Neural cell (in vitro differentiated cells): ENCODE measurements around the gene NREP. TPM values are rescaled to one million over a fixed set of nuclear protein-coding genes. Genes with fewer than 3 reads are reported as not detected.

Source experiments
- H2AFZ ChIP-seq: fragments of 200-600, 300-800 bp; sonication (generic), shearing (Covaris generic); 2 replicates; pipeline ENCODE4 v1.6.0; 2014; ENCODE audit warnings: low read depth, mild to moderate bottlenecking, antibody characterized with exemption, low read length, moderate library complexity
- H3F3A ChIP-seq: fragments of 200-600 bp; shearing (Covaris generic); 2 replicates; pipeline ENCODE4 v1.6.1; 2016; ENCODE audit warnings: mild to moderate bottlenecking, moderate library complexity, mixed read lengths, antibody characterized with exemption, low read length; ENCODE audit not compliant: insufficient read depth, poor library complexity, severe bottlenecking
- H3K27ac ChIP-seq: fragments of 200-600, 300-800 bp; sonication (generic), shearing (Covaris generic); 2 replicates; pipeline ENCODE4 v1.5.1; 2014; ENCODE audit warnings: mild to moderate bottlenecking, low read length, moderate library complexity
- H3K27me3 ChIP-seq: fragments of 300-800, 200-600 bp; sonication (generic), shearing (Covaris generic); 2 replicates; pipeline ENCODE4 v1.6.0; 2014; ENCODE audit warnings: mild to moderate bottlenecking, low read depth, low read length, moderate library complexity; ENCODE audit not compliant: insufficient read depth
- H3K36me3 ChIP-seq: fragments of 300-800, 200-600 bp; sonication (generic), shearing (Covaris generic); 2 replicates; pipeline ENCODE4 v1.5.1; 2014; ENCODE audit warnings: mild to moderate bottlenecking, antibody characterized with exemption, low read length, moderate library complexity; ENCODE audit not compliant: insufficient read depth
- H3K4me2 ChIP-seq: fragments of 300-800, 200-600 bp; sonication (generic), shearing (Covaris generic); 2 replicates; pipeline ENCODE4 v1.6.0; 2014; ENCODE audit warnings: mild to moderate bottlenecking, low read length
- H3K4me3 ChIP-seq: fragments of 300-800, 200-600 bp; sonication (generic), shearing (Covaris generic); 2 replicates; pipeline ENCODE4 v1.5.1; 2014; ENCODE audit warnings: mild to moderate bottlenecking, low read length, moderate library complexity
- H3K79me2 ChIP-seq: fragments of 200-600 bp; shearing (Covaris generic); replicated peaks from 2 replicates; pipeline ENCODE4 v1.6.0; 2014; ENCODE audit warnings: mild to moderate bottlenecking, low read length, moderate library complexity; ENCODE audit not compliant: insufficient read depth
- H3K9ac ChIP-seq: fragments of 300-800, 200-600 bp; sonication (generic), shearing (Covaris generic); 2 replicates; pipeline ENCODE4 v1.6.1; 2016; ENCODE audit warnings: mild to moderate bottlenecking, low read length, mixed read lengths
- H3K9me2 ChIP-seq: fragments of 200-600 bp; shearing (Covaris generic); 2 replicates; pipeline ENCODE4 v1.6.1; 2016; ENCODE audit warnings: mild to moderate bottlenecking, low read length, mixed read lengths; ENCODE audit not compliant: insufficient read depth
- H3K9me3 ChIP-seq: fragments of 200-600, 300-800 bp; sonication (generic), shearing (Covaris generic); 2 replicates; pipeline ENCODE4 v1.6.1; 2016; ENCODE audit warnings: mild to moderate bottlenecking, mixed run types, low read length, moderate library complexity, mixed read lengths
- H4K20me1 ChIP-seq: fragments of 200-600 bp; shearing (Covaris generic); 2 replicates; pipeline ENCODE4 v1.6.1; 2016; ENCODE audit warnings: mild to moderate bottlenecking, mixed run types; ENCODE audit not compliant: insufficient read depth
- EP300 ChIP-seq: fragments of 450-650 bp; conservative IDR thresholded peaks from 2 replicates; pipeline ENCODE4 v1.6.1; 2014; ENCODE audit warnings: antibody characterized with exemption, mild to moderate bottlenecking, moderate library complexity; ENCODE audit not compliant: poor library complexity, severe bottlenecking
- EZH2 ChIP-seq: fragments of 200-600, 300-800 bp; shearing (Covaris generic), sonication (generic); IDR thresholded peaks from 2 replicates; pipeline ENCODE4 v1.6.1; 2014; ENCODE audit warnings: antibody characterized with exemption, low read length, borderline replicate concordance, mild to moderate bottlenecking; ENCODE audit not compliant: insufficient read depth, poor library complexity, severe bottlenecking
- MXI1 ChIP-seq: fragments of 450-650 bp; conservative IDR thresholded peaks from 2 replicates; pipeline ENCODE4 v1.6.1; 2014; ENCODE audit warnings: antibody characterized with exemption, mild to moderate bottlenecking; ENCODE audit not compliant: poor library complexity, severe bottlenecking
- POLR2AphosphoS5 ChIP-seq: IDR thresholded peaks from 2 replicates; pipeline ENCODE4 v1.6.1; 2012
- RAD21 ChIP-seq: fragments of 450-650 bp; conservative IDR thresholded peaks from 2 replicates; pipeline ENCODE4 v1.6.1; 2014; ENCODE audit warnings: antibody characterized with exemption, mild to moderate bottlenecking, moderate library complexity
- SMC3 ChIP-seq: fragments of 450-650 bp; conservative IDR thresholded peaks from 2 replicates; pipeline ENCODE4 v1.6.1; 2014; ENCODE audit warnings: antibody characterized with exemption, mild to moderate bottlenecking, moderate library complexity; ENCODE audit not compliant: poor library complexity
- TAF1 ChIP-seq: IDR thresholded peaks from 2 replicates; pipeline ENCODE4 v1.6.1; 2012; ENCODE audit warnings: low read depth
- polyA plus RNA-seq: library from polyadenylated mRNA; depleted of rRNA; stranded (reverse); fragments of >200 nt; gene quantifications from 2 replicates; pipeline ENCODE4 v1.2.3, GENCODE V29; 2014
- TF ChIP-seq, protein P1 (sequence below): IDR thresholded peaks from 2 replicates; pipeline ENCODE4 v1.6.1; 2012; ENCODE audit warnings: borderline replicate concordance
- TF ChIP-seq, protein P2 (sequence below): fragments of 450-650 bp; IDR thresholded peaks from 2 replicates; pipeline ENCODE4 v1.5.1; 2014; ENCODE audit warnings: antibody characterized with exemption, mild to moderate bottlenecking, moderate library complexity; ENCODE audit not compliant: poor library complexity, severe bottlenecking

NREP gene
- polyA plus RNA-seq, 1 donor from 2014 or later, result 3,807 TPM

- no peak overlapping the region for H3K9ac ChIP-seq
- no peaks in the 10 kb centered on the region for H3K9me3 ChIP-seq
- no peak overlapping the region for H3K4me2 ChIP-seq
- no peaks in the 10 kb centered on the region for H3K27me3 ChIP-seq
- peaks cover 12% of the 10 kb centered on the region for H3K36me3 ChIP-seq
- peaks cover 98% of the 10 kb centered on the region for H3K79me2 ChIP-seq
- H4K20me1 ChIP-seq, result peaks cover 21% of the 10 kb centered on the region
- H3F3A ChIP-seq, result no peaks in the 10 kb centered on the region
- TF ChIP-seq, protein P1, sequence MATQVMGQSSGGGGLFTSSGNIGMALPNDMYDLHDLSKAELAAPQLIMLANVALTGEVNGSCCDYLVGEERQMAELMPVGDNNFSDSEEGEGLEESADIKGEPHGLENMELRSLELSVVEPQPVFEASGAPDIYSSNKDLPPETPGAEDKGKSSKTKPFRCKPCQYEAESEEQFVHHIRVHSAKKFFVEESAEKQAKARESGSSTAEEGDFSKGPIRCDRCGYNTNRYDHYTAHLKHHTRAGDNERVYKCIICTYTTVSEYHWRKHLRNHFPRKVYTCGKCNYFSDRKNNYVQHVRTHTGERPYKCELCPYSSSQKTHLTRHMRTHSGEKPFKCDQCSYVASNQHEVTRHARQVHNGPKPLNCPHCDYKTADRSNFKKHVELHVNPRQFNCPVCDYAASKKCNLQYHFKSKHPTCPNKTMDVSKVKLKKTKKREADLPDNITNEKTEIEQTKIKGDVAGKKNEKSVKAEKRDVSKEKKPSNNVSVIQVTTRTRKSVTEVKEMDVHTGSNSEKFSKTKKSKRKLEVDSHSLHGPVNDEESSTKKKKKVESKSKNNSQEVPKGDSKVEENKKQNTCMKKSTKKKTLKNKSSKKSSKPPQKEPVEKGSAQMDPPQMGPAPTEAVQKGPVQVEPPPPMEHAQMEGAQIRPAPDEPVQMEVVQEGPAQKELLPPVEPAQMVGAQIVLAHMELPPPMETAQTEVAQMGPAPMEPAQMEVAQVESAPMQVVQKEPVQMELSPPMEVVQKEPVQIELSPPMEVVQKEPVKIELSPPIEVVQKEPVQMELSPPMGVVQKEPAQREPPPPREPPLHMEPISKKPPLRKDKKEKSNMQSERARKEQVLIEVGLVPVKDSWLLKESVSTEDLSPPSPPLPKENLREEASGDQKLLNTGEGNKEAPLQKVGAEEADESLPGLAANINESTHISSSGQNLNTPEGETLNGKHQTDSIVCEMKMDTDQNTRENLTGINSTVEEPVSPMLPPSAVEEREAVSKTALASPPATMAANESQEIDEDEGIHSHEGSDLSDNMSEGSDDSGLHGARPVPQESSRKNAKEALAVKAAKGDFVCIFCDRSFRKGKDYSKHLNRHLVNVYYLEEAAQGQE, result no peak
- no peak for TF ChIP-seq EZH2
- TF ChIP-seq POLR2AphosphoS5, result no peak
- TF ChIP-seq RAD21, result no peak
- no peak for TF ChIP-seq TAF1
- no peak for TF ChIP-seq SMC3
- no peak for TF ChIP-seq MXI1
- TF ChIP-seq, protein P2, sequence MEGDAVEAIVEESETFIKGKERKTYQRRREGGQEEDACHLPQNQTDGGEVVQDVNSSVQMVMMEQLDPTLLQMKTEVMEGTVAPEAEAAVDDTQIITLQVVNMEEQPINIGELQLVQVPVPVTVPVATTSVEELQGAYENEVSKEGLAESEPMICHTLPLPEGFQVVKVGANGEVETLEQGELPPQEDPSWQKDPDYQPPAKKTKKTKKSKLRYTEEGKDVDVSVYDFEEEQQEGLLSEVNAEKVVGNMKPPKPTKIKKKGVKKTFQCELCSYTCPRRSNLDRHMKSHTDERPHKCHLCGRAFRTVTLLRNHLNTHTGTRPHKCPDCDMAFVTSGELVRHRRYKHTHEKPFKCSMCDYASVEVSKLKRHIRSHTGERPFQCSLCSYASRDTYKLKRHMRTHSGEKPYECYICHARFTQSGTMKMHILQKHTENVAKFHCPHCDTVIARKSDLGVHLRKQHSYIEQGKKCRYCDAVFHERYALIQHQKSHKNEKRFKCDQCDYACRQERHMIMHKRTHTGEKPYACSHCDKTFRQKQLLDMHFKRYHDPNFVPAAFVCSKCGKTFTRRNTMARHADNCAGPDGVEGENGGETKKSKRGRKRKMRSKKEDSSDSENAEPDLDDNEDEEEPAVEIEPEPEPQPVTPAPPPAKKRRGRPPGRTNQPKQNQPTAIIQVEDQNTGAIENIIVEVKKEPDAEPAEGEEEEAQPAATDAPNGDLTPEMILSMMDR, result no peak
- no peak for TF ChIP-seq EP300
- no peak overlapping the region for H2AFZ ChIP-seq
- no peaks in the 10 kb centered on the region for H3K9me2 ChIP-seq
- H3K27ac ChIP-seq, result no peak overlapping the region
- H3K4me3 ChIP-seq, result peak overlapping the region; percentile 60
Observed at GRCh38 chr5:111749303-111750026, 7.5 kb downstream of the NREP start.

DNA sequence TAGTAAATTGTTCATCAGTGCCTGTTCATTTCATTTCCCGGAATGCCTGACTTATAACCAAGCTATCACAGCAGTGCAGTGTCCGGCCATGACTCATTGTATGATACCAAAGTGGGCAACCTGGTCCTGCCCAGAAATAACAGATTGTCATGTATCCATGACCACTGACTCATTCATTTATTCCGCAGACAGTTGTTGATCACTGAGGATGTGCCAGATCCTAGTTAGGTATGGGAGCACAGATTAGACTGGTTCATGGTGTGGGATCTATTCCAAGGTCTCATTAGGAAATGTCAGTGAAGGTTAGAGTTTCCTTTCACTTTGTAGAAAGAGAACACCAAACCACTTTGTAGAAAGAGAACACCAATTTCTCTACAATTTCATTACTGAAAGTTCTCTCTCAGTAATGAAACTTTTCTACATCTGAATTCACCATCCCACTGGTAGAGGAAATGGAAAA is 8.7 kb downstream of the NREP start:
- no peak overlapping the region for H2AFZ ChIP-seq
- H3F3A ChIP-seq, result no peaks in the 10 kb centered on the region
- H3K9ac ChIP-seq, result no peak overlapping the region
- H3K9me3 ChIP-seq, result no peaks in the 10 kb centered on the region
- H3K4me3 ChIP-seq, result no peak overlapping the region
- no peak for TF ChIP-seq EZH2
- TF ChIP-seq, protein P1, result no peak
- TF ChIP-seq POLR2AphosphoS5, result no peak
- H3K9me2 ChIP-seq, result no peaks in the 10 kb centered on the region
- H3K27me3 ChIP-seq, result no peaks in the 10 kb centered on the region
- peaks cover 25% of the 10 kb centered on the region for H4K20me1 ChIP-seq
- no peak overlapping the region for H3K27ac ChIP-seq
- H3K4me2 ChIP-seq, result no peak overlapping the region
- H3K36me3 ChIP-seq, result peaks cover 6% of the 10 kb centered on the region
- H3K79me2 ChIP-seq, result peaks cover 98% of the 10 kb centered on the region
